ENCODE measurements around the gene DMRT1.

DNA sequence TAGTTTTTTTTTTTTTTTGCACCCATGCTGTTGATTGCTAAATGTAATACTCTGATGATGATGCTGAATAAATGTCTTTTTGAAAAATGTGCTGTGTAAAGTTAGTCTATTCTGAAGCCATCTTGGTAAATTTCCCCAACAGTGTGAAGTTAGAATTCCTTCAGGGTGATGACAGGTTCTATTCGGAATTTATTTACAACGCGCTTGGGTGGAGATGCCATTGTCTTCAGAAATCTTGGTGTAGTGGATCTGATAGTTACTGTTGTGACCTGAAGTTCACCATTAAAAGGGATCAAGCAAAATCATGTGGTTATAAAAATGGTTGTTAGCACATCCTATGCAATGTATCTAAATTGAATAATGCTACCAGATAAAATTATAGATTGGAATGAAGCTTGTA is 36.3 kb upstream of the DMRT1 start:
- TF ChIP-seq EZH2 (IDR thresholded peaks at IDR 0.05; ENCODE audit: insufficient read depth, low read length) (no peak), CTCF (IDR thresholded peaks at IDR 0.05; ENCODE audit: insufficient read depth, low read depth, low read length) (no peak)
